Fibroblast of lung (primary cell): Measurements from ENCODE around the gene BMP7.

Experiments used
- CTCF ChIP-seq, 2 donors: IDR thresholded peaks in 1 of 2; conservative IDR thresholded peaks in 1 of 2; 1 replicate in 1 of 2; 2 replicates in 1 of 2; pipeline ENCODE4 v1.5.1; 2011 to 2012; ENCODE audit warnings: low read length in 2 of 2, control low read depth in 1 of 2, inconsistent platforms in 1 of 2, low read depth in 1 of 2, mild to moderate bottlenecking in 1 of 2
- EZH2 ChIP-seq: IDR thresholded peaks from 2 replicates; pipeline ENCODE4 v1.5.1; 2012; ENCODE audit warnings: low read length, control low read depth, mild to moderate bottlenecking; ENCODE audit errors: missing control alignments

- TF ChIP-seq CTCF (conservative IDR thresholded peaks at IDR 0.05 in 1 of 2, IDR thresholded peaks at IDR 0.05 in 1 of 2; ENCODE audit: low read depth in 1 of 2, low read length in 2 of 2) (no peak), EZH2 (no peak)
Measured at GRCh38 chr20:57173986-57174385, 92.5 kb downstream of the BMP7 start.
